Hindlimb muscle (tissue), 1 donor: Measurements from ENCODE around the gene GFRA4. TPM values are rescaled to one million over a fixed set of nuclear protein-coding genes. Genes with fewer than 3 reads are reported as not detected.

ENCODE experiments used
- DNase-seq: peaks from one replicate; pipeline ENCODE4 v3.0.0-alpha.2; 2013
- polyA plus RNA-seq: library from polyadenylated mRNA; unstranded; fragments of 120-200 nt; gene quantifications from one replicate; pipeline ENCODE4 v1.2.1, GENCODE V29; 2013; ENCODE audit not compliant: insufficient read length

GFRA4 gene, protein sequence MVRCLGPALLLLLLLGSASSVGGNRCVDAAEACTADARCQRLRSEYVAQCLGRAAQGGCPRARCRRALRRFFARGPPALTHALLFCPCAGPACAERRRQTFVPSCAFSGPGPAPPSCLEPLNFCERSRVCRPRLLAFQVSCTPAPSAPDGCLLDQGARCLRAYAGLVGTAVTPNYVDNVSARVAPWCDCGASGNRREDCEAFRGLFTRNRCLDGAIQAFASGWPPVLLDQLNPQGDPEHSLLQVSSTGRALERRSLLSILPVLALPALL
- not detected for polyA plus RNA-seq

DNA sequence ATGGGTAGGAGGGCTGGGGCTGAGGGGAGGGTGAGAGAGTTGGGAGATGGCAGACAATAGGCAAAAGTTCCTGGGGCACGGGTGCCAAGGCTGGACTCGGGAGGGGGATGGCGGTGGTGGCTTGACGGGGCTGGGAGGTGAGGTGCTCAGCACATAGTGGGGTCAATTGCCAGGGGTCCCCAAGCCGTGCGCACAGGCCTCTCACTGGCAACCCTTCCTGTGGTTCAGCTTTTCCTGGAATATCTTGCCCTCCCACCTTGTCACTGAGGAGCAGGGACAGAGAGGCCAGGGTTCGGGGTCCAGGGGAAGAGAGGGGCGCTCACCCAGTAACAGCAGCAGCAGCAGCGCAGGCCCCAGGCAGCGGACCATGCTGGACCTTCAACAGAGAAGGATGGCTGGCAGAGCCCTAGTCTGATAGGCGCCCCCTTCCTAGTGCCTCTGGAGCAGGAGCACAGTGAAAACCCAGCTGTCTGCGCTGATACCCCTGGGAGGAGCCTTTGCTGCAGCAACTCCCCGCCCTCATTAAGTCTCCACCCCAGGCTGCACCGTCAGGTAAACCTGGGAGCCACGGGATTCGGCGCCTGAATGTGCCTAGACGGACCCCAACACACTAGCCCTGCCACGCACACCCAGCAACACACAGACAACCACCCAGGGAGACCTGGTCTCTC is at the start of gene GFRA4:
Gene GFRA4, minus strand, starts transcription at position 369 of the 671 bp plus-strand sequence. Its CDS starts 0 bp downstream, at position 369.
- DNase-seq, result no peak

DNA sequence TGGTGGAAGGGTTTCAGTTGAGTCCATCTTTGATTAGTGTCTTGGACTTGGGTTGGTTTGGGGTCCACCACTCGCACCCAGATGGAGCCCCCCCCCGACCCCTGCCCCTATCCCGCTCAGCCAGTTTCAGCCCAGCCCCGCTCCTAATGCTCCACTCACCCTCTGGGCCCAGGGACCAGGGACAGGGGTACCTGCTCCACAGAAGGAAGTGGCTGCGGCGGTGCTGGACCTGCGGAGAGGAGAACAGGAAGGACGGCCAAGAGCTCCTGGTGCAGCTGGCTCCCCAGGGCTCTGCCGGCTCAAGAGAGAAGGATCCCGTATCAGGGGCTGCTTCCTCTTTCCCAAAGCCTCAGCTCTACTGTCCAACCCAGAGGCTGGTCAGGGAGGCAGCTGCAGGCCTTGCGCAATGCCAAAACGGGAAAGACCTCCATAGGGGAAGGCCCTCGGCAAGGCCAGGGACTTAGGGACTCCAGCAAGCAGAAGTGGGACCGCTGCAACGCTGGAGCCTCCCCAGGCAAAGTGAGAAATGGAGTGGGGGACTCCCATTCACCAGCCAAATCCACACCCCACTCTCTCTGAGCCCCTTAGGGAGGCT is 49.2 kb upstream of the GFRA4 start, which contains the start of gene SIGLEC1:
Gene SIGLEC1, minus strand, starts transcription at position 322 of the 595 bp plus-strand sequence. CDS start 5,472 bp downstream, outside the sequence.
- no peak for DNase-seq

DNA sequence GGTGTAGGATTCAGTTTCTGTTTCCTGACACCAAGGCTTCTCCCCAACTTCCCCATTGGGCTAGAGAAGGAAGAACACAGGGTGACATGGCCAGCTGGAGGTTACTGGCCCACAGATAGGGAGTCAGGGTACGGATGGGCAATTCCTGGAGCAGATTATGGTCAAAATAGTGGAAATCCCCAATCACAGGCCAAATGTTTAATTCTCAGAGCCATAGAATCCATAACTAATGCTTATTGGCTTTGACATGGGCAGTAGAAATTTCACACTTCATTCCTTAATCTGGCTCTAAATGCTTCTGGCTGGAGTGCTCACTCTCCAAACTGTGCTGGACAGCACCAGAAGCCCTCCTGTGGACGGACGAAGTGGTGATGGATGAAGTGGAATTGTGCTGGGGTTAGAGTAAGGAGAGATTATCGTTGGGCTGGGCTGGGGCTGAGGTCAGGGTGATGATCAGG is 48.3 kb upstream of the GFRA4 start:
- DNase-seq, result no peak

DNA sequence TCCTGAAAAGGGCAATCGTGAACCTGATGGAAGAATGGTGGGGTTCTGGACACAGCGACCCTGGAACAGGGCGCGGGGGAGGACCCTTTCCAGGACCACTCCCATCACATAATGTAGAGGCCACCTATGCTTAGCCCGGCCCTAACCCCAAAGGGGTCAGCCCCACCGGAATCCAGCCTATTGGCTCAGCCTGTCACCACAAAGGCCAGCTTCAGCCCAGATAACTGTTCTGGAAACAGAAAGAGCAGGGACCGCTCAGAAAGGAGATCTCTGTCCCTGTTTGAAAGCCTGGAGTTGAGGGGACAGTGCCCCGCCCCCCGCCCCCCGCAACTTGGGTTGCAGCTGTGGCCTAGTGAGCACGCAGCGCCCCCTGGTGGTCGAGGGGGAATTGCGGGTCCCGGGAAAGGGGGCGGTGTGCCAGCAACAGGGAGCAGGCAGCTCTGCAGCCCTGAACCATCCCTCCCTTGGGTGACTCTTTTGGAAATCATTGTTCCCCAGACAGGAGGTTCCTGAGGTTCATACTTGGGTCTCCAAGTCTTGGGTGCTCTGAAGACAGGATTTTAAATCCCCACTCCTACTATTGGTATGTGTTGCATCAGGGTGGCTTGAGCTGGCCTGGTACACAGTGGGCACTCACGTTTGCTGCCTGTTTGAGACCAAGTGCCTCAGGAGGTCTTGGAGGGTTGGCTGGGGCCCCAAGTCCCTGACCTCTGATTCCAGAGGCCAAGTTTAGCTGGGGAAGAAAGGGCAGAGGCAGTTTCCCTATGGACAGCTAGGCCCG is 47.7 kb upstream of the GFRA4 start:
- DNase-seq, result peak; percentile 71

GRCh38 chr20:3710011-3710466 is 46.8 kb upstream of the GFRA4 start:
- DNase-seq, result no peak

GRCh38 chr20:3707508-3707899 is 44.3 kb upstream of the GFRA4 start:
- no peak for DNase-seq

- DNase-seq, result no peak
Measured at GRCh38 chr20:3706774-3707507, 43.7 kb upstream of the GFRA4 start.

- DNase-seq, result no peak
Measured at GRCh38 chr20:3705970-3706739, 43.0 kb upstream of the GFRA4 start.

- no peak for DNase-seq
Measured at GRCh38 chr20:3705491-3705969, 42.3 kb upstream of the GFRA4 start.

DNA sequence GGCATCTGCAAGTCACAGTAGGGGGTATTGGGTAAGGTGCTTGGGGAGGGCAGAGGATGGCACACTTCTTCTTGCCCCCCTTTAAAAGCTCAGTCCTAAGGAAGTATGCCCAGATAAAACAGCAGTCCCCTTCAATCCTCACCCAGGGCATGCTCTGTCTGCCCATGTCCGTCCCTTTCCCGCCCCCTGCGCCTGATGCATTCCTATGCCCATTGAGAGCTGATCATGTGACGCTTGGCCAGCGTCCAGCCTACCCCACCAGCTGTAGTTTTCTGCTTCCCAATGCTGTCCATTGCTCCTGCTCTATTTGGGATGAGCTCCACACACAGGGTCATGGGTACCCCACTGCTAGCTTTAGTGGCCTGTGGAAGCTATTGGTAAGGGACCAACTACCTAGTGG is 40.9 kb upstream of the GFRA4 start:
- DNase-seq, result no peak

DNA sequence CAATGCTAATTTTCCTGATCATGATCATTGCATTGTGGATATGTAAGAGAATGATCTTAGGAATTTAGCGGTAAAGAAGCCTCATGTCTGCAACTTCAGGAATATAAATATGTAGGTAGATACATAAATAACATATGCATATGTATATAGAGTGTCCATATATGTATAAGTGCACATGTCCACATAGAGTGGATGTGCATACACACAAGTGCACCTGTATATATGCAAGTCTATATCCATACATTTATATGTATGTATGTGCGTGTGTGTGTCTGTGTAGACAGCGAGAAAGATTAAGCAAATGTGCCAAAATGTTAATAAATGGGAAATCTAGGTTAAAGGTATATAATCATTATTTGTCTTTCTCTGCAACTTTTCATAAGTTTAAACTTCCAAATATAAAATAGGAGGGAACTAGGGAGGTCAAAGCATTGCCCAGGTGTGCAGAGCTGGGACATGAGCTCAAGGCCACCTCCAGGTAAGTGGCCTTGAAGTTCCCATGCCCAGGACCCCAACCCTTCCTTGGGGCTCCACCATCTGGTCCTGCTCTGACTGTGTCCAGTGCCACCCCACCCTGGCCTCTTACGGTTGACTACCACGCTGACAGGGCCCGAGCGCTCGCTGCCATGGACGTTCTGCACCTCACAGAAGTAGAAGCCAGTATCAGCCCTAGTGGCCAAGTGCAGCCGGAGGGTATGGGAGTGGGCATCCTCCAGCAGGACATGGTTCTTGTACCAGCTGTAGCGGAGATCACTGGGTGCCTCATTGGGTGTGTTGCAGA is 39.6 kb upstream of the GFRA4 start:
- no peak for DNase-seq

DNA sequence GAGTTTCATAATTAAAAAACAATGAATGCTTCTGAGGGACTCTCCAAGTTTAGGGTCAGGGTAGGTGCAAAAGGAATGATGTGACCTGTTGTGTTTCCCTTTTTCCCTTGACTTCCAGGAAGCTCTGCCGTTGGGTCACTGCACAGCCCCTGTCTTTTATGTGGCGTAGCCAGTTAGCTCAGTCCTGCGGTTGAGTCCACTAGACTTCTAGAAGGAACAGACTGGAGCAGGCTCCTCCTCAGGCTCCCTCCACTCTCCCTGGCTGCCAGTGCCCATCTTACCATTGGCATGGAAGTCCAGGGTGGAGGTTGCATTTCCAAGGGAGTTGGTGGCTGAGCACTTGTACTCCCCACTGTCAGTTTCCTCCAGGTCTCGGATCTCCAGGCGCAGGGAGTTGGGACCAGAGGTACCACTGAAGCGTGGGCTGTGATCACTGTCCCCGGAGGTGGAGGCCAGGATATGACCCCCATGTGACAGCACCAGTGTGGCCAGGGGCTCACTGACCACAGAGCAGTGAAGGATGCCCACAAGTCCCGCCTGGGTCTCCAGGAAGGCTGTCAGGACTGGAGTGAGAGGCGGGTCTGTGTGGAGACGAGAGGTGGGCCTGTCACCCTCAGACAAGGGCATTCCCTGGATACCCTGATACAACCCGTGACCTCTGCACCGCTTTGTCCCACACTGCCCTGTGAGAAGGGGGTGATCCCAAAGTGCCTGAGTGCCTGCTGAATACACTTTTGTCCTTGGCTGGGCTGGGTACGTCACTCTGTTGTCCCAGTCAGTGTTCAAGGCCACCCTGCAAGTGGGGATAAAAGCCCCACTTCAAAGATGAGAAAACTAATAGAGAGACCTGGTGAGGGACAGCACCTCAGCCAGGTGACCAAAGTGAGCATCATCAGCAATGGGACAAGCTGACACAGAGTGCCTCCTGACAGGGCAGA is 38.1 kb upstream of the GFRA4 start:
- no peak for DNase-seq

DNA sequence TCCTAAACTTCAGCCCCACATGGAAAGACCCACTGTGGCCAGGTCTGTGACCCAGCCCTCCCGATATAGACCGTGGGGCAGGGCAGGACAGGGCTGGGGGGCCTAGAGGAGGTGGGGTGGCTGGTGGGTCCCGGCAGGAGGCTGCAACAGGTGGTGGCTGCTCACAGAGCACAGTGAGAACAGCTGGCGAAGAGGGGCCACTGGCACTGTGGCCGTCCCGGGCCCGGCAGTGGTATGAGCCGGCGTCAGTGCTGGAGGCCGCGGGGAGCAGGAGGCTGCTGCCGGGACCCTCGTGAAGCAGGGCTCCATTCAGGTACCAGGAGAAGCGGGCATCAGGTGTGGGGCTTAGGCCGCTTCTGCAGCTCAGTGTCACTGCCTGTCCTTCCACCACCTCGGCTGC is 35.8 kb upstream of the GFRA4 start:
- no peak for DNase-seq

- no peak for DNase-seq
Measured at GRCh38 chr20:3698591-3699001, 35.4 kb upstream of the GFRA4 start.

DNA sequence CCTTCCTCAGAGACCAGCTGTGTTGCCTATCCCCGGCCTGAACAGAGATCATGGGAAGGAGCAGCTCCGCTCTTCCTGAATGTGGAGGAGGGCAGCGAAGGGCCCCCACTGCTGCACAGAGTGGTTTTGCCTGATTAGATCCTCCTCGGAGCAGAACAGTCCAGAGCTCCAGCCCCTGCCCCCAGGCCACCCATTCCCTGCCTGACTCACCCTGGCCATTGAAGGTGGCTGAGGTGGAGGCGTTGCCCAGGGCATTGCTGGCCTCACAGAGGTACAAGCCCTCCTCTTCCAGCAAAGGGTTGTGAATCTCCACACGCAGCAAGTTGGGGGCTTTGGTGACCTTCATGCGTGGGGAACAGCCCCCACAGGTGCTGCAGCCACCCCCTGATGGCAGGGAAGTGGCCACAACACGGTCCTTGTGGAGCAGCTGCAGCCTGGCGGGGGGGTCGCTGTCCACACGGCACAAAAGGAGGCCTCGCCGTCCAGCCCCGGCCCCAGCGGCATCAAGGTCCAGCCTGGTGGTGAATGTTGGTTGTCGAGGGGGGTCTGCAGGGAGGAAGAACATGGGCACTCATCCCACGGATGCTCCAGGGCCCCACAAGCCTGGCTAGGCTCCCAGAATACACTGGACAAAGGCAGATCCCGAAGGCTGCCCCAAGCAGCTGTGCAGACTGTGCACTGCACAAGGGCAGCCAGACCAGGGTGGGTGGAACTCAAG is 34.5 kb upstream of the GFRA4 start:
- no peak for DNase-seq

DNA sequence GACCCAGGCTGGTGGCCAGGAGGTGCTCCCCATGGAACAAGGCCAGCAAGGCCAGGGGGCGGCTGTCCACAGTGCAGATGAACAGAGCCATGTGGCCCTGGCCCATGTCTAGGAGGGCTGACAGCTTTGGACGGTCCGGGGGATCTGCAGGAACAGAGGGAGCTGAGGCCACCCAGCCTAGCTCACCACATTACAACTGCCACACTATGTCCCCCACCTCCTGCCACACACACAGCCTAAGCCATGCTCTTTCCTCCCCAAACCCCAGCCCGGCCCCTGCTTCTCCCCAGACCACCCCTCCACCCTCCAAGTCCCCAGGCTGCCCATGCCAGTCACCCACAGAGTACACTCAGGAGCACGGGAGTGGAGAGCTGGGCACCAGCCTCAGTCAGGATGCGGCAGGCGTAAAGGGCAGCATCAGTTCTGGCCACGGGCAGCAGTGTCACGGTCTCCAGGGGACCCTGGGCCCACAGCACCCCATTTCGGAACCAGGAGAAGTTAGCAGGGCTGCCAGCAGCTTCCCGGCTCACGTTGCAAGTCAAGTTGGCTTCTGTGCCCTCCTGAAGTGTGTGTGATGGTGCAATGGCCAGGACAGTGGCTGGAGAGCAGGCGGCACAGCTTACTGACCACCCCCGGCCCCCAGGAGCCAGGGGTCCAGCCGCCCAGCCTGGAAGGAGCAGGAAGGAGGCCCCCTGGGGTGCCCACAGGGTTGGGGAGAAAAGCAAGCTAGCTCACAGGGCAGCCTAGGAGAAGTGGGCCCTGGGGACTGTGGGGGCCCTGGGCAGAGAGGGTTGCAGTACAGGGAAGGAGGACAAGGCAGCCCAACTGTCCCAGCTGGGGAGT is 33.8 kb upstream of the GFRA4 start:
- DNase-seq, result no peak

- DNase-seq, result no peak
Measured at GRCh38 chr20:3696200-3696599, 33.0 kb upstream of the GFRA4 start.
